Measurements from ENCODE around the gene ELF2.

ELF2 gene

GRCh38 chr4:139118365-139118764 is 58.7 kb downstream of the ELF2 start:
- ChIA-PET POLR2A (no interaction called here), CTCF (interaction anchor here (0.6 kb wide), 1 partner anchor 934 kb away, joined by 3 read pairs; no protein-coding TSS in a partner anchor)
- Histone ChIP-seq H3K27ac (ENCODE audit: extremely low read depth, low read depth, low read length) (no peak overlapping the region), H3K4me3 (ENCODE audit: low read depth, low read length) (no peak overlapping the region), H3K9me3 (ENCODE audit: control insufficient read depth, insufficient read depth, low read depth, low read length) (no peaks in the 10 kb centered on the region), H3K36me3 (ENCODE audit: control insufficient read depth in 2 of 2, insufficient read depth in 1 of 2, low read length in 2 of 2) (peaks cover 0 to 8% of the 10 kb centered on the region in 2 experiments; a peak in 2 of 3 replicates), H3K4me1 (ENCODE audit: control insufficient read depth, insufficient read depth, low read length) (no peaks in the 10 kb centered on the region)
- TF ChIP-seq PBX3 (CRISPR knock-in tag; IDR thresholded peaks at IDR 0.05) (no peak), GFI1B (tag by site-specific recombination; IDR thresholded peaks at IDR 0.05) (no peak), ZNF157 (tag by site-specific recombination; IDR thresholded peaks at IDR 0.05) (no peak), ZNF626 (tag by site-specific recombination; IDR thresholded peaks at IDR 0.05) (no peak), ZNF311 (tag by site-specific recombination; IDR thresholded peaks at IDR 0.05; ENCODE audit: borderline replicate concordance) (no peak), ZNF248 (tag by site-specific recombination; IDR thresholded peaks at IDR 0.05) (no peak), ZNF548 (tag by site-specific recombination; IDR thresholded peaks at IDR 0.05) (no peak), ZNF174 (tag by site-specific recombination; IDR thresholded peaks at IDR 0.05) (no peak), ZNF747 (tag by site-specific recombination; IDR thresholded peaks at IDR 0.05) (no peak), ZNF560 (tag by site-specific recombination; IDR thresholded peaks at IDR 0.05; ENCODE audit: borderline replicate concordance) (no peak), INSM2 (tag by site-specific recombination; IDR thresholded peaks at IDR 0.05) (no peak), BCL11B (tag by site-specific recombination; IDR thresholded peaks at IDR 0.05; ENCODE audit: low read depth) (no peak), ZNF302 (tag by site-specific recombination; IDR thresholded peaks at IDR 0.05; ENCODE audit: low read depth) (no peak), ZNF701 (tag by site-specific recombination; IDR thresholded peaks at IDR 0.05) (no peak), ZNF777 (tag by site-specific recombination; IDR thresholded peaks at IDR 0.05; ENCODE audit: borderline replicate concordance) (no peak), ZBTB1 (tag by site-specific recombination; IDR thresholded peaks at IDR 0.05) (no peak), KLF17 (tag by site-specific recombination; IDR thresholded peaks at IDR 0.05) (no peak), ZNF175 (tag by site-specific recombination; IDR thresholded peaks at IDR 0.05) (no peak)

DNA sequence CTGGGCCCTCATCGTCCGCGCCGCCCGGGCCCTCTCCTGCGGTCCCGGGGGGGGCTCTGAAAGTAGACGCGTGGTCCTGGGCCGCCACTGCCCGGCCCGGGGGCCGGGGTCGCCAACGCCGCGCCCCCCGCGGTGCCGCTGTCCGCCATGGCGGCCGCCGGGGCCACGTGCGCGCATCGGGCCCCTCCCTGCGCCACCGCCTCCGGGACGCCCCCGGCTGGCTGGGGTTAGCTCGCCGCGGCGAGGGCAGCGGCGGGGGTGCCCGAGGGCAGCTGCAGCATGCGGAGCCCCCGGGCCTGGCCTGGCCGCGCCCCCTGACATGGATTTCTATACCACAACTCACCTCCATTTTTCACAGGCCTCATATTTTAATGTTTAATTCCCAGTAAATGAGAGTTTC is 61.8 kb downstream of the ELF2 start:
- Histone ChIP-seq H3K36me3 (ENCODE audit: control insufficient read depth in 2 of 2, insufficient read depth in 1 of 2, low read length in 2 of 2) (peaks cover 0 to 8% of the 10 kb centered on the region in 2 experiments; a peak in 2 of 3 replicates), H3K27ac (ENCODE audit: extremely low read depth, low read depth, low read length) (no peak overlapping the region), H3K9me3 (ENCODE audit: control insufficient read depth, insufficient read depth, low read depth, low read length) (no peaks in the 10 kb centered on the region), H3K4me3 (ENCODE audit: low read depth, low read length) (no peak overlapping the region), H3K4me1 (ENCODE audit: control insufficient read depth, insufficient read depth, low read length) (no peaks in the 10 kb centered on the region)
- ChIA-PET CTCF (no interaction called here), POLR2A (no interaction called here)
- TF ChIP-seq ZNF677 (tag by site-specific recombination; IDR thresholded peaks at IDR 0.05) (no peak), ZNF18 (tag by site-specific recombination; IDR thresholded peaks at IDR 0.05) (no peak), MZF1 (tag by site-specific recombination; IDR thresholded peaks at IDR 0.05; ENCODE audit: borderline replicate concordance) (no peak), ZNF280C (tag by site-specific recombination; IDR thresholded peaks at IDR 0.05) (no peak), ZNF223 (tag by site-specific recombination; IDR thresholded peaks at IDR 0.05) (no peak), GLI4 (tag by site-specific recombination; IDR thresholded peaks at IDR 0.05) (no peak), ZFP3 (tag by site-specific recombination; IDR thresholded peaks at IDR 0.05; ENCODE audit: low read depth) (no peak), HOXD13 (CRISPR knock-in tag; IDR thresholded peaks at IDR 0.05; ENCODE audit: borderline replicate concordance) (no peak), ZFP69B (tag by site-specific recombination; IDR thresholded peaks at IDR 0.05) (no peak), AEBP2 (tag by site-specific recombination; IDR thresholded peaks at IDR 0.05; ENCODE audit: borderline replicate concordance) (no peak), ZNF350 (tag by site-specific recombination; IDR thresholded peaks at IDR 0.05) (no peak)
